HFFc6 (cell line): ENCODE results near the gene ZNF79. TPM values are rescaled to one million over a fixed set of nuclear protein-coding genes. Genes with fewer than 3 reads are reported as not detected.

Experiments
- DNase-seq: peaks from one replicate; pipeline ENCODE4 v3.0.0-alpha.2; 2018
- H3K27ac Mint-ChIP-seq: 2 replicates; pipeline ENCODE4 v1.8.0; 2020; ENCODE audit warnings: mild to moderate bottlenecking, mixed read lengths
- H3K27me3 Mint-ChIP-seq: 2 replicates; pipeline ENCODE4 v1.8.0; 2021; ENCODE audit warnings: mild to moderate bottlenecking, moderate library complexity, mixed read lengths; ENCODE audit not compliant: insufficient read depth
- H3K36me3 Mint-ChIP-seq: 2 replicates; pipeline ENCODE4 v1.8.0; 2021; ENCODE audit warnings: low read depth, mixed read lengths
- H3K4me1 Mint-ChIP-seq: 2 replicates; pipeline ENCODE4 v1.8.0; 2020; ENCODE audit warnings: low read depth, mixed read lengths
- H3K4me3 Mint-ChIP-seq: 2 replicates; pipeline ENCODE4 v1.8.0; 2020; ENCODE audit warnings: mild to moderate bottlenecking, moderate library complexity, mixed read lengths
- H3K9me3 Mint-ChIP-seq: 2 replicates; pipeline ENCODE4 v1.8.0; 2020; ENCODE audit warnings: mild to moderate bottlenecking, mixed read lengths
- CTCF ChIP-seq: fragments of 200-600 bp; sonication (generic); IDR thresholded peaks from 2 replicates; pipeline ENCODE4 v1.5.0; 2021; ENCODE audit warnings: antibody characterized with exemption, mild to moderate bottlenecking
- total RNA-seq, 6 experiments: library from RNA; stranded (reverse); fragmentation: NEBNext Ultra II Directional; extraction: Animal tissue kit (Norgen Biotek cat#: 25700); gene quantifications; 2 replicates in 1 of 6; 3 replicates in 5 of 6; pipeline ENCODE4 v1.2.3, GENCODE V29; 2021

ZNF79 gene
- total RNA-seq, 6 experiments from 2014 or later = 6.7 to 8.5 (median 7.6) TPM

GRCh38 chr9:127451858-127452656 lies 27.9 kb downstream of the ZNF79 start:
- peaks cover 57% of the 10 kb centered on the region for H3K36me3 Mint-ChIP-seq
- peak; percentile 55 for DNase-seq

GRCh38 chr9:127452691-127453090 lies 28.5 kb downstream of the ZNF79 start:
- Mint-ChIP-seq H3K9me3 (peaks cover 31% of the 10 kb centered on the region), H3K36me3 (peaks cover 51% of the 10 kb centered on the region), H3K27me3 (peaks cover 23% of the 10 kb centered on the region), H3K4me3 (peak overlapping the region; percentile 97), H3K4me1 (peaks cover 44% of the 10 kb centered on the region), H3K27ac (no peak overlapping the region; the same call in 1 of the 2 replicates)
- TF ChIP-seq CTCF = peak; percentile 10
- peak; percentile 8 for DNase-seq

More at GRCh38 chr9:127451858-127452656, 27.9 kb downstream of the ZNF79 start:
- H3K9me3 Mint-ChIP-seq = peaks cover 37% of the 10 kb centered on the region
- peak overlapping the region; percentile 94 for H3K27ac Mint-ChIP-seq
- H3K4me1 Mint-ChIP-seq = peaks cover 43% of the 10 kb centered on the region
- TF ChIP-seq CTCF = peak; percentile 27
- H3K27me3 Mint-ChIP-seq = peaks cover 26% of the 10 kb centered on the region
- H3K4me3 Mint-ChIP-seq = peak overlapping the region; percentile 97

GRCh38 chr9:127455324-127455992 lies 31.3 kb downstream of the ZNF79 start:
- Mint-ChIP-seq H3K9me3 (peaks cover 4% of the 10 kb centered on the region), H3K27me3 (peaks cover 8% of the 10 kb centered on the region), H3K36me3 (peaks cover 24% of the 10 kb centered on the region), H3K4me3 (no peak overlapping the region), H3K27ac (no peak overlapping the region), H3K4me1 (peaks cover 17% of the 10 kb centered on the region)
- peak; percentile 67 for TF ChIP-seq CTCF
- no peak for DNase-seq

- Mint-ChIP-seq H3K36me3 (peaks cover 17% of the 10 kb centered on the region; the same call in 1 of the 2 replicates), H3K27me3 (no peaks in the 10 kb centered on the region), H3K9me3 (no peaks in the 10 kb centered on the region), H3K4me3 (no peak overlapping the region), H3K4me1 (peaks cover 13% of the 10 kb centered on the region), H3K27ac (no peak overlapping the region)
- no peak for DNase-seq
- no peak for TF ChIP-seq CTCF
Measured at GRCh38 chr9:127457191-127457878, 33.2 kb downstream of the ZNF79 start.

- no peak overlapping the region for H3K27ac Mint-ChIP-seq
- H3K4me1 Mint-ChIP-seq = peaks cover 8% of the 10 kb centered on the region
- H3K4me3 Mint-ChIP-seq = no peak overlapping the region
- H3K36me3 Mint-ChIP-seq = peaks cover 21% of the 10 kb centered on the region; the same call in 1 of the 2 replicates
- no peaks in the 10 kb centered on the region for H3K27me3 Mint-ChIP-seq
- no peaks in the 10 kb centered on the region for H3K9me3 Mint-ChIP-seq
- no peak for TF ChIP-seq CTCF
- no peak for DNase-seq
Measured at GRCh38 chr9:127458921-127459320, 34.7 kb downstream of the ZNF79 start.
